Measurements from ENCODE around the gene LINC00305. TPM values are rescaled to one million over a fixed set of nuclear protein-coding genes. Genes with fewer than 3 reads are reported as not detected.

LINC00305 gene
- total and polyA plus RNA-seq, 10 of the 15 experiments (the other 5 are each of a cell fraction or from before 2014, with no cell fraction given) = 0.11 to 19.4 (median 0.26) TPM; not detected in 7

GRCh38 chr18:64115881-64116280 is 33.0 kb downstream of the LINC00305 start:
- DNase-seq (ENCODE audit: low read depth, low spot score) = no peak
- Histone ChIP-seq H3K9ac (ENCODE audit: control insufficient read depth, insufficient read depth, low read length) (no peak overlapping the region), H3K27ac (ENCODE audit: control insufficient read depth, insufficient read depth) (no peak overlapping the region), H3K79me2 (ENCODE audit: control insufficient read depth, insufficient read depth, low read length) (no peaks in the 10 kb centered on the region), H3K4me2 (ENCODE audit: control insufficient read depth, insufficient read depth) (no peak overlapping the region), H3K9me3 (replicated peaks; ENCODE audit: control insufficient read depth, insufficient read depth, low read length) (no peaks in the 10 kb centered on the region), H3K4me1 (ENCODE audit: control insufficient read depth, insufficient read depth, low read length) (no peaks in the 10 kb centered on the region), H4K20me1 (ENCODE audit: control insufficient read depth, insufficient read depth) (no peaks in the 10 kb centered on the region), H3K36me3 (ENCODE audit: control insufficient read depth in 2 of 2, insufficient read depth in 2 of 2, low read length in 1 of 2) (no peaks in the 10 kb centered on the region), H3K4me3 (no peak overlapping the region), H2AFZ (ENCODE audit: control insufficient read depth, low read depth, low read length) (no peak overlapping the region), H3K27me3 (replicated peaks in 1 of 2; ENCODE audit: control insufficient read depth in 2 of 2, insufficient read depth in 2 of 2, low read length in 1 of 2) (no peaks in the 10 kb centered on the region; a peak in 1 of 4 replicates)
- ATAC-seq = no peak
- WGBS (ENCODE audit: insufficient coverage, insufficient replicate concordance, low lambda C conversion rate, missing lambda C conversion rate) = 88% methylated on average over 3 of the region's 3 CpGs
- SMC1A ChIA-PET (ENCODE audit: uncharacterized antibody, unreplicated experiment) = interaction anchor here (0.9 to 1.4 kb wide), 4 partner anchors 12 to 294 kb away, joined by 3 to 5 read pairs (median 3); no protein-coding TSS in a partner anchor
- RAD21 ChIA-PET (ENCODE audit: unreplicated experiment) = interaction anchor here (1.0 kb wide), 1 partner anchor 86 kb away, joined by 3 read pairs; no protein-coding TSS in a partner anchor
- peak; percentile 35 for FAIRE-seq
- CTCF ChIA-PET = no interaction called here
- in situ Hi-C loops (cut with MboI) = no loop called here
- intact Hi-C loops (cut with micrococcal nuclease; ENCODE audit: unreplicated experiment) = no loop called here
- POLR2A ChIA-PET = no interaction called here
- no TSS peak for BruUV-seq (replicated peaks)
- no peak for TF ChIP-seq TAF1 (IDR thresholded peaks at IDR 0.05; ENCODE audit: borderline replicate concordance, low read depth, low read length)
- TF ChIP-seq JUNB (IDR thresholded peaks at IDR 0.05) = no peak
- no peak for TF ChIP-seq NFYA (IDR thresholded peaks at IDR 0.05; ENCODE audit: borderline replicate concordance, low read depth, low read length)
- no peak for TF ChIP-seq WRNIP1 (IDR thresholded peaks at IDR 0.05; ENCODE audit: borderline replicate concordance, low read depth, low read length)
- TF ChIP-seq SUZ12 (IDR thresholded peaks at IDR 0.05; ENCODE audit: unreplicated experiment) = no peak
- no peak for TF ChIP-seq IRF4 (IDR thresholded peaks at IDR 0.05; ENCODE audit: low read depth, low read length)
- TF ChIP-seq ZNF384 (IDR thresholded peaks at IDR 0.05; ENCODE audit: borderline replicate concordance, low read depth, low read length) = no peak
- no peak for TF ChIP-seq MTA3 (IDR thresholded peaks at IDR 0.05; ENCODE audit: borderline replicate concordance, low read length)
- no peak for TF ChIP-seq GATAD2B (conservative IDR thresholded peaks at IDR 0.05; ENCODE audit: low read depth)
- TF ChIP-seq BMI1 (IDR thresholded peaks at IDR 0.05; ENCODE audit: borderline replicate concordance) = no peak
- no peak for TF ChIP-seq POLR2AphosphoS2 (IDR thresholded peaks at IDR 0.05; ENCODE audit: low read depth, low read length)
- TF ChIP-seq TBL1XR1 (IDR thresholded peaks at IDR 0.05; ENCODE audit: low read depth, low read length) = no peak
- TF ChIP-seq CHD4 (IDR thresholded peaks at IDR 0.05) = no peak
- TF ChIP-seq EZH2 (IDR thresholded peaks at IDR 0.05; ENCODE audit: borderline replicate concordance, control insufficient read depth, low read depth, low read length) = no peak
- no peak for TF ChIP-seq ZNF207 (IDR thresholded peaks at IDR 0.05; ENCODE audit: borderline replicate concordance)
- no peak for TF ChIP-seq MXI1 (IDR thresholded peaks at IDR 0.05; ENCODE audit: low read depth, low read length)
- TF ChIP-seq ASH2L (IDR thresholded peaks at IDR 0.05; ENCODE audit: borderline replicate concordance, low read depth) = no peak
- no peak for TF ChIP-seq CEBPB (IDR thresholded peaks at IDR 0.05; ENCODE audit: borderline replicate concordance in 1 of 2, low read depth in 2 of 2, low read length in 2 of 2)
- TF ChIP-seq LARP7 (IDR thresholded peaks at IDR 0.05) = no peak

Measured in GM12878 (cell line).